Fibroblast of skin of right biceps (primary cell): Measurements from ENCODE around the gene MBD3L2B.
A peak's percentile ranks its signal among the peaks of the same experiment; 100 is the strongest.
"Not testable (repeated sequence)": the region's sequence is repeated elsewhere in the genome, so short reads cannot be mapped to it uniquely, and the experiment has no call there.

Source experiments
- DNase-seq: peaks from one replicate; pipeline ENCODE4 v3.0.0-alpha.2; 2013

Gene MBD3L2B

DNA sequence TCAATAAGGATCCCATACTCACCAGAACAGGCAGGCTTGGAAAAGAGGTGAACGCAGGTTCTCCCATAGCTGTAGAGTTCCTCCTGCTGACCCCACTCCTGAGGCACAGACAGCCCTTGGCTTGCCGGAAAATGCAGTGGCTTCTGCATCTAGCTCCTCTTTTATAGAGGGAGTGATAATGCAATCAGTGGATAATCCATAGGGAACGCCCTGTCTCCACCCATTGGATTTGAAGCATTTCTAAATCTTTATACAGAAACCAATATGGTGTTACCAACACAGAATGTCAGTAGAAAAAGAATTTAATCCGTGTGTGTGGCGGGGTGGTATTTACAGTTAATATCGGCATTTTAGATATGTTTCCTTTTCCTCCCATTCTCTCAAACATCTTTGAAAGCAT lies at the start of gene MBD3L2B:
Gene MBD3L2B, minus strand, starts transcription at position 101 of the 400 bp plus-strand sequence. Its CDS starts 34 bp downstream, at position 67.
- DNase-seq = not testable (repeated sequence)

GRCh38 chr19:7069904-7070226 lies 48.6 kb upstream of the MBD3L2B start:
- DNase-seq = no peak

GRCh38 chr19:7069042-7069903 lies 48.0 kb upstream of the MBD3L2B start, which contains the start of gene ZNF557:
Gene ZNF557 (plus strand): TSS chr19:7069703. CDS start chr19:7075075, 5,372 bp downstream.
- DNase-seq = peak; percentile 96

DNA sequence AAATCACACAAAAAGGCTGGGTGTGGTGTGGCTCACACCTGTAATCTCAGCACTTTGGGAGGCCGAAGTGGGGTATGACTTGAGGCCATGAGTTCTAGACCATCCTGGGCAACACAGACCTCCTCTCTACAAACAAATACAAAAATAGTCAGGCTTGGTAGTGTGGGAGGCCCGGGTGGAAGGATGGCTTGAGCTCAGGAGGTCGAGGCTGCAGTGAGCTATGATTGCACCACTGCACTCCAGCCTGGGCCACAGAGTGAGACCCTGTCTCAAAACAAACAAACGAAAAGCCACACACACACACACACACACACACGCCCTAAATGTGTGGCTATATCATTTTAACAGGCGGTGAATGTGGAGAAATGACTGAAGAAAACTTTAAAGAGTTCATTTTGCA lies 47.4 kb upstream of the MBD3L2B start:
- no peak for DNase-seq

- peak; percentile 33 for DNase-seq
Observed at GRCh38 chr19:7067716-7068115, 46.5 kb upstream of the MBD3L2B start.

DNA sequence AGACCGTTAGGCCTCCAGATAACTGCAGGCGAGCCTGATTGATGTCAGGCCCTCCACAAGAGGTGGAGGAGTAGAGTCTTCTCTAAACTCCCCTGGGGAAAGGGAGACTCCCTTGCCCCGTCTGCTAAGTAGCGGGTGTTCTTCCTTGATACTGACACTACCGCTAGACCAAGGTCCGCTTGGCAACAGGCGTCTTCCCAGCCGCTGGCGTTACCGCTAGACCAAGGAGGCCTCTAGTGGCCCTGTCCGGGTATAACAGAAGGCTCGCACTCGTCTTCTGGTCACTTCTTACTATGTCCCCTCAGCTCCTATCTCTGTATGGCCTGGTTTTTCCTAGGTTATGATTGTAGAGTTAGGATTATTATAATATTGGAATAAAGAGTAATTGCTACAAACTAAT lies 45.9 kb upstream of the MBD3L2B start:
- DNase-seq = peak; percentile 10

DNA sequence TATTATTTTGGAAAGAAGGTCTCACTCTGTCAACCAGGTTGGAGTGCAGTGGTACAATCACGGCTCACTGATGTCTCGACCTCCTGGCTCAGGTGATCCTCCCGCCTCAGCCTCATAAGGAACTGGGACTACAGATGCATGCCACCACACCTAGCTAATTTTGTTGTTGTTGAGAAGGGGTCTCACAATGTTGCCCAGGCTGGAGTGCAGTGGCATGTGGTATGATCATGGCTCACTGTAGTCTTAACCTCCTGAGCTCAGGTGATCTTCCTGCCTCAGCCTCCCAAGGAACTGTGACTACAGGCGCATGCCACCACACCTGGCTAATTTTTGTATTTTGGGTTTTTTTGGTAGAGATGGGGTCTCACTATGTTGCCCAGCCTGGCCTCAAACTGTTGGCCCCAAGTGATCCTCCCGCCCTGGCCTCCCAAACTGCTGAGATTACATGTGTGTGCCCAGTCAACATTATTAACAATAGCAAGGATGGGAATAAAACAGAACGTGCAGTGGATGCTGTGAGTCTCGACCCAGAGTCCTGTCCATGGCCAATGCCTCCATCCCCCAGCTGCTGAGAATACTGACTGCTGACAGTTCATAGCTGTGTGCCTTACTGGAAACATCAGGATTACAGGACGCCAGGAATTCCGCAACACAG lies 42.7 kb upstream of the MBD3L2B start:
- DNase-seq = no peak

DNA sequence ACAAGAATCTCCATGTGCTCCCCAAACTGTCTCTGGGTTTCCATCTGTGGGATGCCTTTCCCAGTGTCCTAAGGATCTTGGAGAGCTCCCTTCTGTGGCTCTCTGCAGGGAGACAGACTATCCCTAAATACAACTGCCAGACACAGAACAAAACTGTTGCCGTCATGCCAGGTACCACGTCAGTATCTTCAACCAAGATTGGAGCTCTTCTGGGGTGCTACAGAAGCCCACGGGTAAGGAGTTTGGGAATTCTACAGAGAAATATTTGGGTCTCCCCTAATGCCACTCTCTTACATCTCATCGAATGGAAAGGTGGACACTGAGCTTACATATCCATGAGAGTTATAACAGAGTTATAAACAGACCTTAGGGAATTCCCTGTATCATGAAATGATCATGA lies 42.1 kb upstream of the MBD3L2B start:
- no peak for DNase-seq

GRCh38 chr19:7059977-7060376 lies 38.7 kb upstream of the MBD3L2B start:
- not testable (repeated sequence) for DNase-seq

DNA sequence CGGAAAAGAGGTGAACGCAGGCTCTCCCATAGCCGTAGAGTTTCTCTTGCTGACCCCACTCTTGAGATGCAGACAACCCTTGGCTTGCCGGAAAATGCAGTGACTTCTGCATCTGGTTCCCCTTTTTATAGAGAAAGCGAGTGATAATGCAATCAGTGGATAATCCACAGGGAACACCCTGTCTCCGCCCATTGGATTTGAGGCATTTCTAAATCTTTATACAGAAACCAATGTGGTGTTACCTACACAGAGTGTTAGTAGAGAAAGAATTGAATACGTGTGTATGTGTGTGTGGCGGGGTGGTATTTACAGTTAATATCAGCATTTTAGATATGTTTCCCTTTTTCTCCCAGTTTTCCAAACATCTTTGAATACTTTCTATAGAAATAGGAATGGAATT lies 37.3 kb upstream of the MBD3L2B start, which contains the start of gene MBD3L3:
Gene MBD3L3, minus strand, starts transcription at position 101 of the 400 bp plus-strand sequence. Its CDS starts 71 bp downstream, at position 30.
- not testable (repeated sequence) for DNase-seq

- not testable (repeated sequence) for DNase-seq
Observed at GRCh38 chr19:7056371-7056770, 35.1 kb upstream of the MBD3L2B start.

DNA sequence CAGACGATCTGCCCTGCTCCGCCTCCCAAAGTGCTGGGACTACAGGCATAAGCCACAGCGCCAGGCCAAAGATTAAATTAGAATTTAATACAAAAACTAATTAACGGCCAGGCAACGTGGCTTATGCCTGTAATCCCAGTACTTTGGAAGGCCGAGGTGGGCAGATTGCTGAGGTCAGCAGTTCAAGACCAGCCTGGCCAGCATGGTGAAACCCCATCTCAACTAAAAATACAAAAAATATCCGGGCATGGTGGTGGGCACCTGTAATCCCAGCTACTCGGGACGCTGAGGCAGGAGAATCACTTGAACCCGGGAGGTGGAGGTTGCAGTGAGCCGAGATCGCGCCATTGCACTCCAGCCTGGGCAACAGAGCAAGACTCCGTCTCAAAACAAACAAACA lies 34.4 kb upstream of the MBD3L2B start:
- not testable (repeated sequence) for DNase-seq

DNA sequence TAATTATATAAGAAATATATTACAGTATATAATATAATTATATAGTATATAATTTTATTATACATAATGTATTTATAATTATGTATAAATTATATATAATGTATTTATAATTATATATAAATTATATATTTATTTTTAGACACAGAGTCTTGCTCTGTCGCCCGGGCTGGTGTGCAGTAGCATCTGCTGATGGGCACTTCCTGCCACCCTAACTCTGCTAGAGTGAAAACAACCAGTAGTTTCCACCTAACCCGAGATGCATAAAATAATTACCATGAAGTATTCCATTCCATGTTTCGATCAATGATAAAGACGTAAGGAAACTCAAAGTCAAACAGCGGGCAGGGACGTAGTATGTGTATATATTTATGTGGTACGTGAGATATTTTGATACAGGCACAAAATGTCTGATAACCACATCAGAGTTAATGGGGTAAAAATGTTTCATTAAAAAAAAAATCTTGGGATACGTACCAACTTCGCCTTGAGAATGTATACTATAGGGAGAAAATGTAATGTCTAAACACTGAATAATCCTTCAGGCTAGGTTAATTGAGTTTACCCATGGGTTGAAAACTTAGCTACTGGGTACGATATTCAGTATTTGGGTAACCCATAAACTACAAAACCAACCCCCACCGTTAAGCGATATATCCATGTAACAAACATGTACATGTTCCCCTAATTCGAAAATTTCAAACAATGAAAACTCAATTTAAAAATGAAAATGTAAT lies 33.6 kb upstream of the MBD3L2B start:
- DNase-seq = not testable (repeated sequence)

DNA sequence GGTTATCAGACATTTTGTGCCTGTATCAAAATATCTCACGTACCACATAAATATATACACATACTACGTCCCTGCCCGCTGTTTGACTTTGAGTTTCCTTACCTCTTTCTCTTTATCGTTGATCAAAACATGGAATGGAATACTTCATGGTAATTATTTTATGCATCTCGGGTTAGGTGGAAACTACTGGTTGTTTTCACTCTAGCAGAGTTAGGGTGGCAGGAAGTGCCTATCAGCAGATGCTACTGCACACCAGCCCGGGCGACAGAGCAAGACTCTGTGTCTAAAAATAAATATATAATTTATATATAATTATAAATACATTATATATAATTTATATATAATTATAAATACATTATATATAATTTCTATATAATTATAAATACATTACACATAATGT lies 31.7 kb upstream of the MBD3L2B start:
- DNase-seq = not testable (repeated sequence)

DNA sequence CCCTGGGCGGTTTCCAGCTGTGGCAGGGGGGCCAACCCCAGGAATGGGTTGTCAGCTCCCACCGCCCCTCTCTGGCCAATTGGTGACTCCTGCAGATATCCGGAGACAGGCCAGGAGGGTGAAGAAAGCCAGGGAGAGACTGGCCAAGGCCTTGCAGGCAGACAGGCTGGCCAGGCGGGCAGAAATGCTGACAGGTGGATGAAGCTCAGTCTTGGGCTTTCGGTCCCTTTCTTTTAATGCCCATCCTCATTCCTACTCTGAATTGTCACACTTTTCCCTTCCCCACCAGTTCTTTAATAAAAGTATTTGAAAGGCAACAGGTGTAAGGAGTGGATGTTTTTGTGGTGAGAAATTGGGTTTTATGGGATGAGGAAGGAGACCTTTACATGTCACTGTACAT lies 30.2 kb upstream of the MBD3L2B start:
- not testable (repeated sequence) for DNase-seq

DNA sequence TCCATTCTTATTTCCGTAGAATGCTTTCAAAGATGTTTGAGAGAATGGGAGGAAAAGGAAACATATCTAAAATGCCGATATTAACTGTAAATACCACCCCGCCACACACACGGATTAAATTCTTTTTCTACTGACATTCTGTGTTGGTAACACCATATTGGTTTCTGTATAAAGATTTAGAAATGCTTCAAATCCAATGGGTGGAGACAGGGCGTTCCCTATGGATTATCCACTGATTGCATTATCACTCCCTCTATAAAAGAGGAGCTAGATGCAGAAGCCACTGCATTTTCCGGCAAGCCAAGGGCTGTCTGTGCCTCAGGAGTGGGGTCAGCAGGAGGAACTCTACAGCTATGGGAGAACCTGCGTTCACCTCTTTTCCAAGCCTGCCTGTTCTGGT lies 27.8 kb upstream of the MBD3L2B start, which contains the start of gene MBD3L2:
Gene MBD3L2, plus strand, starts transcription at position 301 of the 400 bp plus-strand sequence. Its CDS starts 53 bp downstream, at position 354.
- not testable (repeated sequence) for DNase-seq

GRCh38 chr19:7041563-7041962 lies 20.3 kb upstream of the MBD3L2B start:
- DNase-seq = not testable (repeated sequence)

- DNase-seq = not testable (repeated sequence)
Observed at GRCh38 chr19:7040079-7040478, 18.8 kb upstream of the MBD3L2B start, which contains the start of gene MBD3L4. Gene MBD3L4 (minus strand): TSS chr19:7040179. CDS start chr19:7040144, 35 bp downstream.

- DNase-seq = not testable (repeated sequence)
Observed at GRCh38 chr19:7030278-7030677, 9.0 kb upstream of the MBD3L2B start, which contains the start of gene MBD3L5. Gene MBD3L5 (plus strand): TSS chr19:7030578. CDS start chr19:7030612, 34 bp downstream.

DNA sequence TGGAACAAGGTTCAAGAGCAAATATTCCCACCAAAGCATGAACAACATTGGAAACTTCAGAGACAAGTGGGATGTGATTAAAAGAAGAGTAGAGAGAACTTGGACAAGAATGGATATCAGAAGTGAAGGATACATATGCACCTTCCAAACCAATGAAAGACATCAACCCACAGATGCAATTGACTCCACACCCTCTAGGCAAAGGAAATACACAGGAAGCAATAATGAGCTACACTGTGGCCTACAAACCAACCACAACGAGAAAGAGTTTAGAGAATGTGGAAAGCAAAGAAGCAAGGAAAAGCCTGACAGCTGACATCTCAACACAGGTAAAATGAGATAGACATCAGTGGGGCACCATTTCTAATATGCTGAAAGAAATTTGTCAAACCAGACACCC lies 7.6 kb upstream of the MBD3L2B start:
- DNase-seq = not testable (repeated sequence)

- no peak for DNase-seq
Observed at GRCh38 chr19:7018828-7019227, 2.4 kb downstream of the MBD3L2B start.

- no peak for DNase-seq
Observed at GRCh38 chr19:7013678-7014077, 7.6 kb downstream of the MBD3L2B start.
